GM13977 (cell line): Measurements from ENCODE around the gene TFF3.
A peak's percentile ranks its signal among the peaks of the same experiment; 100 is the strongest.

Experiments used
- DNase-seq: peaks from one replicate; pipeline ENCODE4 v3.0.0; 2012; ENCODE audit warnings: low spot score
- CTCF ChIP-seq: IDR thresholded peaks from 2 replicates; pipeline ENCODE4 v1.5.1; 2012; ENCODE audit warnings: mild to moderate bottlenecking, control low read depth; ENCODE audit not compliant: insufficient read depth; ENCODE audit errors: extremely low read depth, missing control alignments
- in situ Hi-C: fragments of 300-500 bp; cut with MboI; formaldehyde crosslinking; loops from one replicate; pipeline ENCODE4 v1.12.0; 2022; ENCODE audit warnings: low sequenced_read_pairs, low pct_unique_long_range_greater_than_20kb, mixed read lengths, inconsistent platforms; ENCODE audit not compliant: unreplicated experiment

Gene TFF3

GRCh38 chr21:42312626-42313104, 2.5 kb downstream of the TFF3 start:
- no peak for DNase-seq
- in situ Hi-C loops = loop anchor here (10.0 kb wide), 1 partner anchor 132 kb away; no protein-coding TSS in a partner anchor
- TF ChIP-seq CTCF = no peak

- TF ChIP-seq CTCF = no peak
- in situ Hi-C loops = loop anchor here (10.0 kb wide), 1 partner anchor 133 kb away; no protein-coding TSS in a partner anchor
- no peak for DNase-seq
Measured at GRCh38 chr21:42311816-42312625, 3.2 kb downstream of the TFF3 start.

GRCh38 chr21:42311160-42311559, 4.0 kb downstream of the TFF3 start:
- DNase-seq = no peak
- in situ Hi-C loops = loop anchor here (10.0 kb wide), 1 partner anchor 134 kb away; no protein-coding TSS in a partner anchor
- TF ChIP-seq CTCF = no peak

- TF ChIP-seq CTCF = no peak
- in situ Hi-C loops = loop anchor here (10.0 kb wide), 1 partner anchor 134 kb away; no protein-coding TSS in a partner anchor
Measured at GRCh38 chr21:42310411-42311001, 4.7 kb downstream of the TFF3 start.

GRCh38 chr21:42309753-42310213, 5.4 kb downstream of the TFF3 start:
- DNase-seq = peak; percentile 88
- in situ Hi-C loops = loop anchor here (10.0 kb wide), 1 partner anchor 135 kb away; no protein-coding TSS in a partner anchor
- peak; percentile 91 for TF ChIP-seq CTCF

More at GRCh38 chr21:42310411-42311001, 4.7 kb downstream of the TFF3 start:
- DNase-seq = no peak

GRCh38 chr21:42308914-42309752, 6.1 kb downstream of the TFF3 start:
- TF ChIP-seq CTCF = no peak
- DNase-seq = no peak
- in situ Hi-C loops = no loop called here
